Islet of Langerhans (tissue), 1 donor: Measurements from ENCODE around the gene GLCCI1.
"Not testable (repeated sequence)": the region's sequence is repeated elsewhere in the genome, so short reads cannot be mapped to it uniquely, and the experiment has no call there.

Source experiments
- FAIRE-seq: peaks from one replicate; lab custom pipeline; 2011; peaks lifted over from hg19 to GRCh38; lab: Jason Lieb, UNC

Gene GLCCI1

GRCh38 chr7:8052824-8053223, 84.2 kb downstream of the GLCCI1 start:
- no peak for FAIRE-seq

GRCh38 chr7:8056439-8056838, 87.8 kb downstream of the GLCCI1 start:
- peak; percentile 38 for FAIRE-seq

GRCh38 chr7:8057566-8057965, 89.0 kb downstream of the GLCCI1 start:
- FAIRE-seq: no peak

GRCh38 chr7:8058322-8058721, 89.7 kb downstream of the GLCCI1 start:
- FAIRE-seq: peak; percentile 73

GRCh38 chr7:8058852-8059251, 90.3 kb downstream of the GLCCI1 start:
- no peak for FAIRE-seq

- FAIRE-seq: no peak
Measured at GRCh38 chr7:8060241-8060640, 91.6 kb downstream of the GLCCI1 start.

GRCh38 chr7:8063300-8063699, 94.7 kb downstream of the GLCCI1 start:
- FAIRE-seq: not testable (repeated sequence)

- no peak for FAIRE-seq
Measured at GRCh38 chr7:8063706-8064297, 95.2 kb downstream of the GLCCI1 start.

GRCh38 chr7:8064828-8065227, 96.2 kb downstream of the GLCCI1 start:
- FAIRE-seq: no peak

GRCh38 chr7:8065356-8065813, 96.8 kb downstream of the GLCCI1 start:
- FAIRE-seq: no peak

GRCh38 chr7:8068892-8069686, 100.5 kb downstream of the GLCCI1 start:
- FAIRE-seq: no peak

- no peak for FAIRE-seq
Measured at GRCh38 chr7:8070451-8071180, 102.0 kb downstream of the GLCCI1 start.

- FAIRE-seq: peak; percentile 72
Measured at GRCh38 chr7:8078418-8078817, 109.8 kb downstream of the GLCCI1 start.

- no peak for FAIRE-seq
Measured at GRCh38 chr7:8082762-8083161, 114.2 kb downstream of the GLCCI1 start.

- FAIRE-seq: no peak
Measured at GRCh38 chr7:8084836-8085235, 116.2 kb downstream of the GLCCI1 start.

GRCh38 chr7:8085420-8085819, 116.8 kb downstream of the GLCCI1 start:
- FAIRE-seq: no peak

GRCh38 chr7:8086239-8086638, 117.6 kb downstream of the GLCCI1 start:
- no peak for FAIRE-seq

GRCh38 chr7:8089036-8089780, 120.6 kb downstream of the GLCCI1 start:
- no peak for FAIRE-seq

- FAIRE-seq: no peak
Measured at GRCh38 chr7:8092140-8092539, 123.5 kb downstream of the GLCCI1 start.

GRCh38 chr7:8094164-8095140, 125.9 kb downstream of the GLCCI1 start:
- no peak for FAIRE-seq

GRCh38 chr7:8101292-8101691, 132.7 kb downstream of the GLCCI1 start:
- FAIRE-seq: not testable (repeated sequence)
